Heart right ventricle (tissue), 16 donors: ENCODE results near the gene FOSL2. TPM values are rescaled to one million over a fixed set of nuclear protein-coding genes. Genes with fewer than 3 reads are reported as not detected.

ENCODE experiments used
- ATAC-seq, 8 donors: fragments of 200-7000 bp; cut with Tn5 transposase; one replicate each; pipeline ENCODE4 v1.9.1; 2020; ENCODE audit warnings: mild to moderate bottlenecking in 8 of 8, moderate library complexity in 8 of 8, moderate number of reproducible peaks in 1 of 8
- DNase-seq, 2 donors: peaks; one replicate each; pipeline ENCODE4 v3.0.0-alpha.2; 2020
- H3K27ac ChIP-seq, 10 donors: fragments of 200-600 bp; sonication (generic) in 2 of 10; one replicate each; pipeline versions ENCODE4 v1.5.0 to v1.8.0; 2020 to 2022; ENCODE audit warnings: mild to moderate bottlenecking in 3 of 10
- H3K27me3 ChIP-seq, 7 donors: fragments of 200-600 bp; one replicate each; pipeline ENCODE4 v1.8.0; 2021 to 2022; ENCODE audit warnings: mild to moderate bottlenecking in 2 of 7
- H3K36me3 ChIP-seq, 9 donors: fragments of 200-600 bp; sonication (generic) in 1 of 9; one replicate each; pipeline versions ENCODE4 v1.5.0 to v1.8.0; 2020 to 2022; ENCODE audit warnings: mild to moderate bottlenecking in 2 of 9
- H3K4me1 ChIP-seq, 9 donors: fragments of 200-600 bp; sonication (generic) in 1 of 9; one replicate each; pipeline versions ENCODE4 v1.5.0 to v1.8.0; 2020 to 2022; ENCODE audit warnings: mild to moderate bottlenecking in 4 of 9
- H3K4me3 ChIP-seq, 10 donors: fragments of 200-600 bp; sonication (generic) in 2 of 10; one replicate each; pipeline versions ENCODE4 v1.5.0 to v1.8.0; 2020 to 2022; ENCODE audit warnings: mild to moderate bottlenecking in 7 of 10, moderate library complexity in 2 of 10
- H3K9me3 ChIP-seq, 11 donors: fragments of 200-600 bp in 10 of 11; sonication (generic) in 2 of 11; one replicate each; pipeline versions ENCODE4 v1.5.0 to v1.8.0; 2013 to 2022; ENCODE audit warnings: mild to moderate bottlenecking in 2 of 11, control low read depth in 1 of 11, moderate library complexity in 1 of 11
- CTCF ChIP-seq, 9 donors: fragments of 200-600 bp; sonication (generic) in 2 of 9; IDR thresholded peaks; one replicate each; pipeline versions ENCODE4 v1.5.0 to v1.8.0; 2021 to 2022; ENCODE audit warnings: antibody characterized with exemption in 9 of 9, mild to moderate bottlenecking in 5 of 9, moderate library complexity in 1 of 9
- WGBS, 2 donors: extraction: QIAGEN DNeasy Blood & Tissue Kit; methylation state at CpG; one replicate each; pipeline ENCODE4 v1.1.7; 2013; ENCODE audit warnings: inconsistent platforms in 1 of 2; 5-methylcytosine and 5-hydroxymethylcytosine counted together
- intact Hi-C, 10 donors: fragments of 100-400 bp; cut with DNase I; formaldehyde crosslinking; loops; one replicate each; pipeline versions ENCODE4 v1.11.1 to v1.14.2; 2022
- polyA plus RNA-seq, 2 donors: library from polyadenylated mRNA; stranded (reverse); fragments of 200-250 nt; gene quantifications; one replicate each; pipeline ENCODE4 v1.2.3, GENCODE V29; 2013
- total RNA-seq, 10 donors: library from RNA; stranded (reverse); fragmentation: NEBNext Ultra II Directional in 3 of 10; extraction: Animal tissue kit (Norgen Biotek cat#: 25700) in 3 of 10; gene quantifications; one replicate each; pipeline versions ENCODE4 v1.2.1 to v1.2.4, GENCODE V29; 2021 to 2023
- donor health status: Arrhythmogenic right ventricular cardiomyopathy.
- donor health status: ischemic (EF 13 %, LVEDD 7.1; RV severe dilation, severe dysfunction).
- donor health status: healthy with polysubstance abuse.
- donor health status: DM: no; HTN: yes; CAD: no.
- donor health status: DM: no; HTN: no; CAD: no.
- donor health status: ischemic (EF 25% LVEDD 6.9; RV normal size, moderate dysfunction).
- donor health status: ischemic (EF 25% LVEDD 5.7; RV mildly dilated, moderate dysfunction).
- donor health status: healthy.
- donor health status: DM: yes; HTN: yes; CAD: no.
- donor health status: Ischemic cardiomyopathy.
- donor health status: ischemic (EF 35%, LVEDD 5.7; RV mildly dilated, moderate dysfunction).
- donor health status: nonischemic (EF 11% LVEDD 7.7; RV severe dilation, severe dysfunction).
- donor health status: DM: yes; HTN: yes; CAD: no.
- donor health status: PGD.
- donor health status: ischemic (EF 29% LVEDD 5.4; RV normal size, mild dysfunction).
- donor health status: nonischemic (EF 23%, LVEDD 6.1; RV moderate dilation, normal function).

Gene FOSL2
- total and polyA plus RNA-seq, 12 donors = 16.5 to 182 (median 54.8) TPM

- TF ChIP-seq CTCF (IDR thresholded peaks at IDR 0.05) = no peak
These were observed 16.7 kb upstream of the FOSL2 start for GRCh38 chr2:28375742-28376631.

GRCh38 chr2:28377195-28377816, 15.4 kb upstream of the FOSL2 start:
- Histone ChIP-seq H3K9me3 (no peaks in the 10 kb centered on the region), H3K27ac (no peak overlapping the region), H3K4me1 (peaks cover 0 to 17% (median 0%) of the 10 kb centered on the region in 9 donors), H3K36me3 (no peaks in the 10 kb centered on the region), H3K4me3 (no peak overlapping the region), H3K27me3 (no peaks in the 10 kb centered on the region)
- intact Hi-C loops = no loop called here
- no peak for TF ChIP-seq CTCF (IDR thresholded peaks at IDR 0.05)
- 89 to 95% methylated on average over 16 to 19 of the region's 19 CpGs for WGBS, 2 donors
- ATAC-seq (peak in 1 of 8 donors; percentile 9), DNase-seq (no peak)

More at GRCh38 chr2:28375742-28376631, 16.7 kb upstream of the FOSL2 start:
- 92 to 93% methylated on average over 8 of the region's 8 CpGs for WGBS, 2 donors
- H3K9me3 ChIP-seq = no peaks in the 10 kb centered on the region
- DNase-seq (no peak), ATAC-seq (no peak)
- no peaks in the 10 kb centered on the region for H3K27me3 ChIP-seq
- intact Hi-C loops = no loop called here
- no peak overlapping the region for H3K4me3 ChIP-seq
- peaks cover 0 to 17% (median 0%) of the 10 kb centered on the region in 9 donors for H3K4me1 ChIP-seq
- H3K27ac ChIP-seq = no peak overlapping the region
- H3K36me3 ChIP-seq = no peaks in the 10 kb centered on the region

DNA sequence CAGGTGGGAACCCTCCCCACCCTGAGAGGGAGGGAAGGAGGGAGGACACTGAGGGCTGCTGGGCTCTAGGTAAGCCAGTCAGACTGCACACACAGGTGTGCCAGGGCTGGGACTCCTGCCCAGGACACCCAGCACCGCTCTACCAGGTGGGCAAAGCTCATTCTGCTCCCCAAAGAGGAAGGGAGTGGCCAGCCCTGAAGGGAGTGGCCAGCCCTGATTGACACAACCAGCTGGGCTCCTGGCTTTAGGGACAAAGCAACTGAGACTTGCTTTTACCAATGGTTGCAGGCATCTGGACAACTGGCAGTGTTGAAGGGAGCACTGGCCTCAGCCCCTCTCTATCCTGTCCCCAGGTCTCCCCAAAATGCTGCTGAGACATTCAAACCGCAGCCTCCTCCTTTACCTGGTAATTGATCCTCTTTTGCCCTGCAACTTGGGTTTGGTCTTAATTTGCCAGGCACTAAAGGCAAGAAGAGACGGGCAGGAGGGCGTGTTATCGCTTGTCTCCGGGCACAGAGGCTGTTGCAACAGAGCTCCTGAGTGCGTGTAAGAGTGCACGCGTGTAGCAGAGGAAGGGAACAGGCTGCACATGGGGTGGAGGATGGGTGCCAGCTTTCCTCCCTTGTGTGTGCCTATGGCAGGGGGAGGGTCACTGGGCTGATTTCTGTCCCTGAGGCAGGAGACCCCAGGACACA, 14.5 kb upstream of the FOSL2 start:
- Histone ChIP-seq H3K27ac (peak overlapping the region in 1 of 10 donors; percentile 47), H3K4me3 (no peak overlapping the region), H3K4me1 (peaks cover 0 to 17% (median 0%) of the 10 kb centered on the region in 9 donors), H3K9me3 (no peaks in the 10 kb centered on the region), H3K27me3 (no peaks in the 10 kb centered on the region), H3K36me3 (no peaks in the 10 kb centered on the region)
- 84 to 88% methylated on average over 9 of the region's 9 CpGs for WGBS, 2 donors
- intact Hi-C loops = no loop called here
- ATAC-seq = peak in 1 of 8 donors; percentile 28
- no peak for TF ChIP-seq CTCF (IDR thresholded peaks at IDR 0.05)
- no peak for DNase-seq
